T-helper 2 cell treated with Interferon-gamma antibody and Interleukin-4, amounts not matched to agents 5 μg/mL and 100 μg/mL, for 36 hours (primary cell): ENCODE data around the gene TBX2.

Source experiments
- DNase-seq: peaks from one replicate; pipeline ENCODE4 v3.0.0; 2021; ENCODE audit warnings: low spot score
- H3K27ac Mint-ChIP-seq: one replicate; pipeline ENCODE4 v1.8.0; 2021; ENCODE audit warnings: mild to moderate bottlenecking, mixed read lengths
- H3K27me3 Mint-ChIP-seq: one replicate; pipeline ENCODE4 v1.8.0; 2021; ENCODE audit warnings: low read depth, mixed read lengths
- H3K36me3 Mint-ChIP-seq: one replicate; pipeline ENCODE4 v1.8.0; 2021; ENCODE audit warnings: low read depth, mixed read lengths
- H3K4me1 Mint-ChIP-seq: one replicate; pipeline ENCODE4 v1.8.0; 2021; ENCODE audit warnings: low read depth, mixed read lengths
- H3K4me3 Mint-ChIP-seq: one replicate; pipeline ENCODE4 v1.8.0; 2022; ENCODE audit warnings: mild to moderate bottlenecking, moderate library complexity, mixed read lengths
- H3K9me3 Mint-ChIP-seq: one replicate; pipeline ENCODE4 v1.8.0; 2021; ENCODE audit warnings: mixed read lengths

TBX2 gene

DNA sequence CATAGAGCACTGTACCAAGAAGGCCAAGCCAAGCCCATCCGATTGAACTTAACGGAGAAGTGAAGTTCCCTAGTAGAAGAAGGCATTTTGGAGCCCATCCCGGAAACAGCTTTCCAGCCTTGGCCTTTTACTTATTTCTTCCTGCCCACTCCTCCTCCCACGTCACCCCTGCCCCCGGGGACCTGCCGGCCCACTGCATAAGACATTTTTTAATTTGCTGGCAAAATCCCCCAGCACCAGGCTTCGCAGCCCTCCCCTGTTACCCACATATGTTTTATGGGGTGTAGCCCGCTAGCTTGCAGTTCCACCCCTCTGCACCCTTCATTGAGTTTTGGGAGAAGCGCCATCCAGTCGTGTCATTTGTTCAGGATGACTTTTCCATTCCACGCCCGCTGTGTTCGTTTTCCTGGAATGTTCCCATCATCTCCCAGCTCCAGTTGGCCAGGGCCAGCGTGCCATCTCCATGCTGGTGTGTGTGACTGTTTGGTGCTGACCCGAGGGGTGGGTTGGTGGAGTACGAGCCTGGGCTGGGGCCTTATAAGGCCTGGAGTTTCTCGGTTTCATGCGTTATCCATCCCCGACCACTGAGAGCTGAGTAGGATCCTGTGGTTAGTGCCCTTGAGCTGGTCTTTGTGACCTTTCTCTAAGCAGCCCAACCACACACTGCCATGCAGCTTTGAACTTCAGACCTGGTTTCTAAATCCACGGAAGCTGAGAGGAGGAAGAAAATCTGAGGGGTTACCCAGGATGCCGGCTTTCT, 20.0 kb upstream of the TBX2 start:
- no peak for DNase-seq
- H3K27ac Mint-ChIP-seq: no peak overlapping the region

GRCh38 chr17:61380217-61380835, 19.3 kb upstream of the TBX2 start:
- no peak overlapping the region for H3K4me3 Mint-ChIP-seq
- no peak overlapping the region for H3K27ac Mint-ChIP-seq
- no peaks in the 10 kb centered on the region for H3K36me3 Mint-ChIP-seq
- no peaks in the 10 kb centered on the region for H3K27me3 Mint-ChIP-seq
- no peaks in the 10 kb centered on the region for H3K9me3 Mint-ChIP-seq
- no peaks in the 10 kb centered on the region for H3K4me1 Mint-ChIP-seq
- DNase-seq: no peak

More for the DNA sequence above, 20.0 kb upstream of the TBX2 start:
- H3K27me3 Mint-ChIP-seq: no peaks in the 10 kb centered on the region
- H3K4me3 Mint-ChIP-seq: no peak overlapping the region
- no peaks in the 10 kb centered on the region for H3K9me3 Mint-ChIP-seq
- no peaks in the 10 kb centered on the region for H3K4me1 Mint-ChIP-seq
- H3K36me3 Mint-ChIP-seq: no peaks in the 10 kb centered on the region

DNA sequence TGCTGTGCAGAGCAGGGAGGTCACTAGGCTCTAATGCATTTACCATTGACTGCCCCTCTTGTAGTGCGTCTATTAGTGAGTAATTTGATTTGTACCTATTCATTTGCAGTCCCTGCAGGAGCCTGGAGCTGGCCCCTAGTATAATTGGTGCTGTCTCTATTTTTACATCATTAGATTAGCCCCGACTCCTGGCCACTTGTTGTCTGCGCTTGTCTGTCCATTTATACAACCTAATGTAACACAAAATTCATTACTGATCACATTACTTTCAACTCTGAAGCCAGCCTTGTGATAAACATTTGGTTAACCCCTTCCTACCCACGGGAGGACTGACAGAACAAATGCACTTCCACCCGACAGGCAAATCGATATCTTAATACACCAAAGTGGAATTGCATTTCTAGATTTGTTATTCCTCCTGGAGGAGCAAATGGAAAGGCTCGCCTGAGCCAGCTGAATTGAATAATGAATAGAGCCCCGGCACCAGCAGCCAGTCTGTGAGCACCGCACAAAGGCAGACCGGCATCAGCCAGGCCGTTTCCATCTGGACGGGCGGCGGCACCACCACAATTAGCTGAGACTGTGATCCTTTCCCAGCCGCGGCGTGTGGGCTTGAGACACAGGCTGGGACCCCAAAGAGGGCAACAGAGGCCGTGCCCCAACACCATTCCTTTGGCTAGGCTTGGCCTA, 18.7 kb upstream of the TBX2 start:
- no peaks in the 10 kb centered on the region for H3K36me3 Mint-ChIP-seq
- H3K27me3 Mint-ChIP-seq: no peaks in the 10 kb centered on the region
- H3K4me1 Mint-ChIP-seq: no peaks in the 10 kb centered on the region
- H3K4me3 Mint-ChIP-seq: no peak overlapping the region
- DNase-seq: no peak
- no peak overlapping the region for H3K27ac Mint-ChIP-seq
- no peaks in the 10 kb centered on the region for H3K9me3 Mint-ChIP-seq

GRCh38 chr17:61381537-61381936, 18.1 kb upstream of the TBX2 start:
- Mint-ChIP-seq H3K27ac (no peak overlapping the region), H3K36me3 (no peaks in the 10 kb centered on the region), H3K27me3 (no peaks in the 10 kb centered on the region), H3K9me3 (no peaks in the 10 kb centered on the region), H3K4me1 (no peaks in the 10 kb centered on the region), H3K4me3 (no peak overlapping the region)
- DNase-seq: no peak

DNA sequence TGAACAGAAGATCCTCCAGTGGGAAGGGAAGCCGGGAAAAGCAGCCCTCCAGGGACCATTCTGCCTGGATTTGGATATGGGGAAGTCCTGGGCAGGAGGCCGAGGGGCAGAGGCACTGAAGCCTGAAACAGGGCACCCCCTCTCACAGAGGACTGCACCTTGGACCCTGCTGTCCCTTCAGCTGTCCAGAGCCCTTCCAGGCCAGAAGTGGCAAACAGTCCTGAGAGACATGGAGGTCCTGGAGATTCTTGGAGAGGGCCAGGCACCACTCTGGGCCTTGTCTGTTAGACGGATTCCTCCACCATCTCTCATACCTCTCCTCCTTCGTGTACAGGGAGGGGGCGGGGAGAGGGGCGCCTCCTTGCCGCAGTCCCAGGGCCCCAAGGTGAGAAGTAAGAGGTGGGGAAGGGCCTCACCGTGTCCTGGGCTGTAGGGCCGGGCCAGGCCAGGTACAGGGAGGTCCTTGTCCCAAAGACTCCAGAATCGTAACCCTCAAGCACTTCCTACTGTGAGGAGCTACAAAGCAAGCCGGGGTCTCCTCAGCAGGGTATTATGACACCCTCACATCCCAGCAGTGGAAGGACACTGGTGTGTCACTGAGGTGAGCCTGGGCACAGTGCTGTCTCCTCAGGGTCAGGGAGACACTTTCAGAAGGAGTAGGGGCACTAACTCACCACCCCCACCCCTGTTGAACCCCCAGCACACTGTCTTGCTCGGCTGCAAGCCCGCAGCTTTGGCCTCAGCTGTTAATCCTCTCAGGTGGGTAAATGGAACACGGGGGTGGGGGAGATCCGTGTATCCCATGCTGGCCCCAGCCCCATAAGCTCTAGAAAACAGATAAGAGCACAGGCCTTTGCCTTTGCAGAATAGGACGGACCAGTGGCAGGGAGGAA, 16.6 kb upstream of the TBX2 start:
- no peak overlapping the region for H3K4me3 Mint-ChIP-seq
- DNase-seq: no peak
- H3K27me3 Mint-ChIP-seq: no peaks in the 10 kb centered on the region
- no peaks in the 10 kb centered on the region for H3K9me3 Mint-ChIP-seq
- H3K4me1 Mint-ChIP-seq: no peaks in the 10 kb centered on the region
- H3K36me3 Mint-ChIP-seq: no peaks in the 10 kb centered on the region
- no peak overlapping the region for H3K27ac Mint-ChIP-seq

- Mint-ChIP-seq H3K4me1 (no peaks in the 10 kb centered on the region), H3K4me3 (no peak overlapping the region), H3K9me3 (no peaks in the 10 kb centered on the region), H3K27ac (no peak overlapping the region), H3K36me3 (no peaks in the 10 kb centered on the region), H3K27me3 (no peaks in the 10 kb centered on the region)
- DNase-seq: no peak
Observed at GRCh38 chr17:61383689-61384201, 15.9 kb upstream of the TBX2 start.

GRCh38 chr17:61384354-61384691, 15.3 kb upstream of the TBX2 start:
- Mint-ChIP-seq H3K4me3 (no peak overlapping the region), H3K27me3 (no peaks in the 10 kb centered on the region), H3K9me3 (no peaks in the 10 kb centered on the region), H3K4me1 (no peaks in the 10 kb centered on the region), H3K27ac (no peak overlapping the region), H3K36me3 (no peaks in the 10 kb centered on the region)
- DNase-seq: no peak

GRCh38 chr17:61384692-61385576, 14.7 kb upstream of the TBX2 start:
- Mint-ChIP-seq H3K36me3 (no peaks in the 10 kb centered on the region), H3K4me3 (no peak overlapping the region), H3K9me3 (no peaks in the 10 kb centered on the region), H3K27ac (no peak overlapping the region), H3K27me3 (no peaks in the 10 kb centered on the region), H3K4me1 (no peaks in the 10 kb centered on the region)
- no peak for DNase-seq

DNA sequence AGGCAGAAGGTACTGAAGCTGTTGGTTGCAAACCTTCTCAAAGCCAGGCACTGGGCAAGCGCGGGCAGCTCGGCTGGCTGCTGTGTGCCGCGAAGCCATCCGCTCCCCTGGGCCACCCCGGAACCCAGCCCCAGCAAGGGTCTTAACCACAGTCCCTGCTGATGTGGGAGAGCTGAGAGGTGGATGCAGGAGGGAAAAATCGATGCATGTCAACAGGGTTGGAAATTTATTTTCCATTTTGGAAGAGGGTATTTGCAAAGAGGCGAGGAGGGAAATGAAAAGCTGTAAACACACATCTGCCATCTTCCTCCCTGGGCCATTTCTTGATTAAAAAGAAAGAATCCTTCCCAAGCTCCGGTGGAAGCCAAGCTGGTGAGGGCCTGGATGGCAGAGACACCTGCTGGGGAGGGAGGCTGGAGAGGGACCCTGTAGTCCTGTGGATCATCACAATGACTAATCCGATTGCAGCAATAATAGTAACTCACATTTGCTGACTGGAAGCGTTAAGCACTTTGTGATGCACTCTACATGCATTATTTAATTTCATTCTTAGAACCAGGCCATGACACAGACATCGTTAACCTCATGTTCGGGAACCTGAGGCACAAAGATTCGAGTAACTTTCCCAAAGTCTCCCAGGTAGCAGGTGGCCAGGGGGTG, 13.9 kb upstream of the TBX2 start:
- Mint-ChIP-seq H3K9me3 (no peaks in the 10 kb centered on the region), H3K27me3 (no peaks in the 10 kb centered on the region), H3K36me3 (no peaks in the 10 kb centered on the region), H3K4me3 (no peak overlapping the region), H3K4me1 (no peaks in the 10 kb centered on the region), H3K27ac (no peak overlapping the region)
- DNase-seq: no peak

GRCh38 chr17:61386251-61386650, 13.4 kb upstream of the TBX2 start:
- no peaks in the 10 kb centered on the region for H3K36me3 Mint-ChIP-seq
- no peak overlapping the region for H3K4me3 Mint-ChIP-seq
- H3K9me3 Mint-ChIP-seq: no peaks in the 10 kb centered on the region
- no peaks in the 10 kb centered on the region for H3K27me3 Mint-ChIP-seq
- H3K4me1 Mint-ChIP-seq: no peaks in the 10 kb centered on the region
- no peak for DNase-seq
- no peak overlapping the region for H3K27ac Mint-ChIP-seq

- H3K36me3 Mint-ChIP-seq: no peaks in the 10 kb centered on the region
- DNase-seq: no peak
- no peaks in the 10 kb centered on the region for H3K27me3 Mint-ChIP-seq
- H3K9me3 Mint-ChIP-seq: no peaks in the 10 kb centered on the region
- H3K27ac Mint-ChIP-seq: no peak overlapping the region
- H3K4me3 Mint-ChIP-seq: no peak overlapping the region
- no peaks in the 10 kb centered on the region for H3K4me1 Mint-ChIP-seq
Observed at GRCh38 chr17:61387011-61387410, 12.6 kb upstream of the TBX2 start.

- Mint-ChIP-seq H3K27ac (no peak overlapping the region), H3K9me3 (no peaks in the 10 kb centered on the region), H3K36me3 (no peaks in the 10 kb centered on the region), H3K4me3 (no peak overlapping the region), H3K4me1 (no peaks in the 10 kb centered on the region), H3K27me3 (no peaks in the 10 kb centered on the region)
- no peak for DNase-seq
Observed at GRCh38 chr17:61387511-61388305, 11.9 kb upstream of the TBX2 start.
